Endothelial cell (in vitro differentiated cells): ENCODE measurements around the gene LRCH1. TPM values are rescaled to one million over a fixed set of nuclear protein-coding genes. Genes with fewer than 3 reads are reported as not detected.

Experiments
- DNase-seq: peaks from one replicate; pipeline ENCODE4 v3.0.0; 2021; ENCODE audit warnings: low spot score
- H3K27ac Mint-ChIP-seq: one replicate; pipeline ENCODE4 v1.8.0; 2021; ENCODE audit warnings: mixed read lengths, inconsistent platforms; ENCODE audit not compliant: unreplicated experiment
- H3K27me3 Mint-ChIP-seq: one replicate; pipeline ENCODE4 v1.8.0; 2021; ENCODE audit warnings: mild to moderate bottlenecking, moderate library complexity, mixed read lengths, inconsistent platforms; ENCODE audit not compliant: unreplicated experiment
- H3K36me3 Mint-ChIP-seq: one replicate; pipeline ENCODE4 v1.8.0; 2021; ENCODE audit warnings: mild to moderate bottlenecking, low read depth, mixed read lengths, inconsistent platforms; ENCODE audit not compliant: unreplicated experiment
- H3K4me1 Mint-ChIP-seq: one replicate; pipeline ENCODE4 v1.8.0; 2021; ENCODE audit warnings: mild to moderate bottlenecking, mixed read lengths, inconsistent platforms; ENCODE audit not compliant: unreplicated experiment
- H3K4me3 Mint-ChIP-seq: one replicate; pipeline ENCODE4 v1.8.0; 2021; ENCODE audit warnings: mild to moderate bottlenecking, mixed read lengths, inconsistent platforms; ENCODE audit not compliant: unreplicated experiment
- H3K9me3 Mint-ChIP-seq: one replicate; pipeline ENCODE4 v1.8.0; 2021; ENCODE audit warnings: mixed read lengths, inconsistent platforms; ENCODE audit not compliant: unreplicated experiment
- CTCF ChIP-seq: fragments of 200-600 bp; sonication (generic); IDR thresholded peaks from one replicate; pipeline ENCODE4 v1.5.0; 2021; ENCODE audit warnings: antibody characterized with exemption; ENCODE audit not compliant: unreplicated experiment
- total RNA-seq: library from RNA; stranded (reverse); fragmentation: NEBNext Ultra II Directional; extraction: Animal tissue kit (Norgen Biotek cat#: 25700); gene quantifications from one replicate; pipeline ENCODE4 v1.2.1, GENCODE V29; 2021; ENCODE audit not compliant: unreplicated experiment

Gene LRCH1
- total RNA-seq, 1 donor from 2014 or later = 45.6 TPM

DNA sequence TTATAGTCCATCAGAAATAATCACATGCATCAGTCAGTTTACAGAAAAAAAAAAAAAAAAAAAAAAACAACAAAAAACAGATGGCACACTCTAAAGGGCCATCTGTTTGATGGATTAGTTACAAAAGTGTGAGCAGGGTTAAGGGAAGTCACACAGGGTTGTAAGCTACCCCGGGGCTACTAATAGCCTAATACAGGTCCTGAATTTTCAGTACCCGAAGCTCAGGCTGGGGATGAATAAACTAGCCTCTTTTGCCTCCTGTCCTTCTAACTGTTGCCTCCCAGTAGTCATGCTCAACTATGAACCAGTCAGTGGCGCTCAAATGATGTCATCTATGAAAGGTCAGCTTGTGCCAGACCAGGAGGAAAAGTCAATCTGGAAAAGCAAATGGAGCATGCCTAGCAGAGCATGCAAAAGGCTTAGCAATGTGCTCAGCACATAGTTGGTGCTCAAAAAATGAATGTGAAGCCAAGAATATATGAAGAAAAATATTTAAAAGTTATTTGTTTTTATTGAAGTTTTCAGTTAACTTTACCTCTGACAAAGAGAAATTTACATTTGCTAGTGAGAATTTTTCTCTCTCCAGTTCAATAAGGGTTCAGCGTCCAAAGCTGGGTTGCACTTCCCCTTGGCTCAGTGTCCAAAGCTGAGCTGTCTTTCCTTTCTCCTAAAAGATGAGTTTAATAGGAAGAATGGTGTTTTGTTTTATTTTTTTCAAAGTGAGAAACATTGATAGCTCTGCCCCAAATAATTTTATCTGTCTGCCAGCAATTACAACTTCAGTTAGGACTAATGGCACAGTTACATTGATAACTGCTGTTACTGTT lies 30.8 kb upstream of the LRCH1 start:
- Mint-ChIP-seq H3K36me3 (no peaks in the 10 kb centered on the region), H3K9me3 (no peaks in the 10 kb centered on the region), H3K27me3 (no peaks in the 10 kb centered on the region), H3K4me3 (no peak overlapping the region), H3K4me1 (peaks cover 47% of the 10 kb centered on the region), H3K27ac (peak overlapping the region; percentile 42)
- no peak for DNase-seq
- TF ChIP-seq CTCF = no peak

DNA sequence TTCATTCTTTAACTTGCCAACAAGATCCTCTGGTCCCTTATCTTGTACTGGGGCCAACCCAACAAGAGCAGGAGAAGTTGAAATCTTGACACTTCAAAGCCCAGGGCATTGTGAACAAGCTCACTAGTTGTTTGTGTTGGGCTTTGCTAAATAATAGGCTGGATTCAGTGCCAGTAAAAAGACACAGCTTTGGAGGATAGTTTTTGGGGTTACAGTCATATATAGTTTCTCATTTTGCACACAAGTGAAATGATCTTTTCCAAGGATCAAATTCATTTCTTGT lies 30.3 kb upstream of the LRCH1 start:
- H3K4me1 Mint-ChIP-seq = peaks cover 45% of the 10 kb centered on the region
- no peak for DNase-seq
- no peak overlapping the region for H3K27ac Mint-ChIP-seq

GRCh38 chr13:46523972-46524752 lies 28.8 kb upstream of the LRCH1 start:
- Mint-ChIP-seq H3K27me3 (no peaks in the 10 kb centered on the region), H3K4me3 (no peak overlapping the region), H3K9me3 (no peaks in the 10 kb centered on the region), H3K27ac (no peak overlapping the region), H3K36me3 (no peaks in the 10 kb centered on the region), H3K4me1 (peaks cover 41% of the 10 kb centered on the region)
- no peak for DNase-seq
- no peak for TF ChIP-seq CTCF

More for the DNA sequence above, 30.3 kb upstream of the LRCH1 start:
- Mint-ChIP-seq H3K4me3 (no peak overlapping the region), H3K27me3 (no peaks in the 10 kb centered on the region), H3K36me3 (no peaks in the 10 kb centered on the region), H3K9me3 (no peaks in the 10 kb centered on the region)
- TF ChIP-seq CTCF = no peak

DNA sequence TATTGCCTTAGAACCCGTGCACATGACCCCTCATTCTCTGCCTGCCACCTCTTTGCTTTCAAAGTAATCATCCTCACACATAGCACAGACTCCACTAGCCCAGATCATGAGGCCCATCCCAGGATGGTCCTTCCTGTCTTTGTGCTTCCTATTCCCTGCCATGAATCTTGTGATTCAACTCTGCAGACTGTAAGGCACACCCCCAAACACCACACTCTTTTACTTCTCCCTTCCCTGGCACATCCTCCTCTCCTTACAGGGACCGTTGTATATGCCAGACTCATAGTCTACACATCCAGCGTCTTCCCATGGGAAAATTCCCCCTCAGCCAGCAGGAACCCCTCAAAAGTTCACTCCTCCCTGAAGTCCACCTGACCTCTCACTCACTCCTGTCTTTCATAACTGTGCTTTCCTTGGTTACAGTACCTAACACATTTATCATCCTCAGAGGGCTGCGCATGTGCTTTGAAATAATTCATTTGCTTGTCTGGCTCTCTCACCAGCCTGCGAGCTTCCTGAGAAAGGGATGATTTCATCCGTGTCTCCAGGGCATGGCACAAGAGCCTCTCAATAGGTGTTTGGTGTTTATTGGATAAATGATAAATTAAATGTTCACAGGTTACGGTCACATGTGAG lies 26.8 kb upstream of the LRCH1 start:
- Mint-ChIP-seq H3K27ac (peak overlapping the region; percentile 11), H3K9me3 (no peaks in the 10 kb centered on the region), H3K4me3 (no peak overlapping the region), H3K36me3 (no peaks in the 10 kb centered on the region), H3K4me1 (peaks cover 32% of the 10 kb centered on the region), H3K27me3 (no peaks in the 10 kb centered on the region)
- no peak for TF ChIP-seq CTCF
- DNase-seq = no peak
